Measurements from ENCODE around the gene SPG21. TPM values are rescaled to one million over a fixed set of nuclear protein-coding genes. Genes with fewer than 3 reads are reported as not detected.
A peak's percentile ranks its signal among the peaks of the same experiment; 100 is the strongest.

Gene SPG21
- total and polyA plus RNA-seq, 2 donors (not counting 1 experiment from before 2014, with no cell fraction given): 43.7 to 94.4 TPM

GRCh38 chr15:65029736-65030208 lies 40.1 kb upstream of the SPG21 start:
- H3K9me3 Mint-ChIP-seq (ENCODE audit: insufficient read depth): no peaks in the 10 kb centered on the region
- no peak overlapping the region for H3K27ac Mint-ChIP-seq
- peaks cover 6% of the 10 kb centered on the region for H3K27me3 Mint-ChIP-seq
- intact Hi-C loops (cut with micrococcal nuclease): loop anchor here (1.0 kb wide), 2 partner anchors 39 to 104 kb away; partner anchors contain the start of gene PDCD7
- ATAC-seq (ENCODE audit: low read depth): no peak
- H4K20me1 ChIP-seq (ENCODE audit: control insufficient read depth, insufficient read depth, low read length, poor library complexity, severe bottlenecking): no peaks in the 10 kb centered on the region
- POLR2A ChIA-PET: no interaction called here
- TF ChIP-seq EZH2 (IDR thresholded peaks at IDR 0.05; ENCODE audit: borderline replicate concordance, insufficient read depth, low read depth, low read length, poor library complexity, severe bottlenecking) (no peak), CTCF (IDR thresholded peaks at IDR 0.05) (no peak)
- H3K9me3 ChIP-seq (ENCODE audit: control extremely low read depth in 1 of 3, control insufficient read depth in 2 of 3, insufficient read depth in 1 of 3, low read length in 2 of 3): no peaks in the 10 kb centered on the region
- H3K27me3 ChIP-seq (replicated peaks in 1 of 4; ENCODE audit: control extremely low read depth in 1 of 4, control insufficient read depth in 3 of 4, insufficient read depth in 4 of 4, low read length in 3 of 4): peaks cover 0 to 3% (median 0%) of the 10 kb centered on the region in 4 experiments
- peaks cover 29% of the 10 kb centered on the region for H3K4me1 Mint-ChIP-seq
- CTCF ChIA-PET: interaction anchor here (1.1 kb wide), 1 partner anchor 9 kb away, joined by 3 read pairs; no protein-coding TSS in a partner anchor
- H3K4me1 ChIP-seq (ENCODE audit: control insufficient read depth in 2 of 2, insufficient read depth in 2 of 2, low read length in 2 of 2): peaks cover 20 to 29% of the 10 kb centered on the region in 2 donors
- H3K4me3 ChIP-seq (ENCODE audit: control extremely low read depth in 1 of 5, extremely low read depth in 1 of 5, insufficient read depth in 1 of 5, low read depth in 2 of 5, low read length in 4 of 5): peak overlapping the region in 3 of 5 experiments; percentile 64 to 80 (median 80)
- H3K36me3 ChIP-seq (replicated peaks in 1 of 2; ENCODE audit: control extremely low read depth in 1 of 2, control insufficient read depth in 1 of 2, extremely low read depth in 1 of 2, insufficient read depth in 2 of 2, low read length in 1 of 2): peaks cover under 1 to 10% of the 10 kb centered on the region in 2 experiments
- peak overlapping the region; percentile 87 for H3K4me3 Mint-ChIP-seq
- H3K79me2 ChIP-seq (ENCODE audit: control insufficient read depth, insufficient read depth, low read length): peaks cover 22% of the 10 kb centered on the region
- H3K9ac ChIP-seq (ENCODE audit: low read length): peak overlapping the region; percentile 83
- peak overlapping the region; percentile 89 for H2AFZ ChIP-seq (ENCODE audit: insufficient read depth, low read depth, low read length, poor library complexity, severe bottlenecking)
- H3K4me2 ChIP-seq (replicated peaks; ENCODE audit: low read depth, low read length, poor library complexity, severe bottlenecking): peak overlapping the region; percentile 91
- DNase-seq: no peak
- 81% methylated on average over 4 of the region's 12 CpGs for WGBS (ENCODE audit: insufficient coverage)
- no peak overlapping the region for H3K27ac ChIP-seq (ENCODE audit: low read length in 2 of 2)

Measured in B cell (primary cell).